ENCODE measurements around the gene SPARC.
A peak's percentile ranks its signal among the peaks of the same experiment; 100 is the strongest.

Gene SPARC

DNA sequence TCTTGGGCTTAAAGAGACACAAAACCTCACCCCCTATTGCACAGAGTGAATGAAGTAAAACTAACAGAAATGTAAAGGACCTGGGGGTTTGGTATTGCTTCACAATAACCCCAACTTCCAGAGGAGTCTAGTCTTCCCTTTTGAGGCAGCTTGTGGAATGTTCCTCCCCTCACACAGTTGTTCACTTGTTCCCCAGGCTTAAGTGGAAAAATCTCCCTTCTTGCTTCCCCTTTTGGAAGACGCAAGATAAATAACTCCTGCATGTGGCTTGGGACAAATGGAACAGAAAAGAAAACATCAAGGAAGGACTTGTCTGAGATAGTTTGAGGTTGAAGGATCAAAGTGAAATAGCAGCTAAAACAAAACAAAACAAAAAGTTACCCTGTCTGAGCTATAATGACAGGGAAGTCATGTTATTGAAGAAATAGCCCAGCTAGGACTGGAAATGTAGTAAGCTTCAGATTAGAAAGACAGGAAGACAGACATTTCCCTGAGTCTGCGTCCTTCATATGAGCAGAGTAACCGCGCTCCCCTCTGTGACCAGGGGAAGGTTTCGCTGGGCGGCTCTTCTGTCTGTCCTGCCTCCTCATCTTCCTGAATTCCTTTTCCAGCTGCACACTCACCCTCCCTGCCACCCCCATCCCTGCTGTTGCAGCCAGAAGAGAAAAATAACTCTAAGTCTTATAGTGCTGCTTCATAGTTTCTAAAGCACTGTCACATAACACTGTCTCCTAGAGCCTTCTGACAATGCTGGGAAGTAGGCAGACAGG is 8.8 kb downstream of the SPARC start:
- DNase-seq, result no peak

DNA sequence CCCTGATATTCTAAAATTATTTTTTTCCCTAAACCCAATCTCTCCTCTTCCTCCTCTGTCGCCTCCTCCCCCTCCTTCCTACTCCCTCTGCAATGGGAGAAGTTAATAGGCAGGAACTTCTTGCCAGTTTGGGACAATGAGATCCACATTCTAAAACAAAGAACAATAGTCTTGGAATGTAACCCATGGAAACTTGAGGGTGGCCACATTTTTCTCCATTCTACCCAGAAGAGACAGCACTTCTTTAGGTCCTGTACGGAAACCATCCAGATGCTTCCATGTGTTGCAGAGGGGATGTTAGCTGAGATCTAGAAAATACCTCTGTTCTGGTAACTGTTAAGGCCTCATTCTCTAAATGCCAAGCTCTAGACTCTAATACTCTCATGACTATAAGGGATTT is 10.0 kb downstream of the SPARC start:
- DNase-seq, result no peak

- DNase-seq, result no peak
Observed at GRCh38 chr5:151676314-151676712, 10.4 kb downstream of the SPARC start.

GRCh38 chr5:151675611-151676313 is 11.0 kb downstream of the SPARC start:
- no peak for DNase-seq

DNA sequence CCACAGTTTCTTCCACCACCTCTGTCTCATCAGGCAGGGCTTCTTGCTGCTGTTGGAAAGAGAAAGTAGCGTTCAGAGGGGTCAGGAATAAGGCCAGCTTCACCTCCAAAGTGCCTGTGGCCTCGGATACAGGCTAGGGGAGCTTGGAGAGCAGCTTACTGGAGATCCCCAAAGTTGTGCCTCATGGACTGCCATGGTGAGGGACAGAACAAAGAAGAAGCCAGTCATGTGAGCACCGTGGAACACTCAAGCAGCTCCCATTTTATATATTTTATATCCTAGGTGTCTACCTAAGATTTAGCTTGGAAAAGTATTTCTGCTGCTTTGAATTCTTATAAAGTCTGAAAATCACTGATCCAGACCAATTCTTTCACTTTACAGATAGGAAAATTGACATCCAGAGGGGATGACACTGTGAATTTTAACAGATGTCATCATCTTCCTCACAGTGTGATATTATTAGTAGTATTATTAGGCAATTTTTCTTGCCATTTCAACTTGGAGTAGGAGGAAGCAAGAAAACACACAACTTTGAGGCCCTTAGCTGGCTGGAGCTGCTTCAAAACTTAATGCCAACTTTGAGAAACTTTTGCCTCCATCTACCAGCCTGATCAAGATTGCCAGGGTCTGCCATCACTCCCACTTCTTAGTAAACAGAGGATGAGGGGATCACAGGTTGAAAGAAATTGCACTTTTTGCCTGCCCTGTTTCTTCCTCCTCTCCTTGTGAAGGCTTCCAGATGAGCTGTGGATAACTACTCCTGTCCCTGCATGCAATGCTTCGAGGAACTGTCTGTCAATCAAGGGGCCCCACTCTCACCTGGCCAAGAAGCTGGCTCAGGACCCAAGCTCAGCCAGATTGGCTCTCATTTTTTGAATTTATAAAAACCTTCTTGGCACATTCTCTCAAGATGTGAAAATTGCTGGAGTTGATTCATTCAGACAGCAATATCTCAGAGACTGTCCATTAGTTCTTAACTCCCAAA is 11.8 kb downstream of the SPARC start:
- DNase-seq, result no peak

GRCh38 chr5:151673421-151673820 is 13.3 kb downstream of the SPARC start:
- DNase-seq, result no peak

GRCh38 chr5:151672516-151672915 is 14.2 kb downstream of the SPARC start:
- no peak for DNase-seq

DNA sequence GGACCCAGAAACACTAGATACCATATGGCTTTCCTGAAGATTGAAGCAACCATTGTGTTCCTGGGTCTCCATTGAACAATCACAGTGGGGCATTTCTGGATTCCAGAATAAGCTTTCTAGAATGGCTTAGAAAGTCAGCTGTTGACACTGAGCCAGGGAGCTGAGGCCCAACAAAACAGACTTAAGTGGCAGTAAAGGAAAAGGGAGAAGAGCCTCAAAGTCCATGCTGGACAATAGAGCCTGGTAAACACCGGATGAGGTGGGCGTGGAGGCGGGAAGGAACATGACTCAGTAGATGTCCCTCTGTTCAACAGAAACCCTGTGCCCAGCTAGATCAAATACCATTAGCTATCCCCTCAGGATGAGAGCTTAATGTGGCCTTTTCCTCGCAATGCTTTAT is 14.8 kb downstream of the SPARC start:
- DNase-seq, result no peak

- no peak for DNase-seq
Observed at GRCh38 chr5:151670953-151671636, 15.6 kb downstream of the SPARC start.

DNA sequence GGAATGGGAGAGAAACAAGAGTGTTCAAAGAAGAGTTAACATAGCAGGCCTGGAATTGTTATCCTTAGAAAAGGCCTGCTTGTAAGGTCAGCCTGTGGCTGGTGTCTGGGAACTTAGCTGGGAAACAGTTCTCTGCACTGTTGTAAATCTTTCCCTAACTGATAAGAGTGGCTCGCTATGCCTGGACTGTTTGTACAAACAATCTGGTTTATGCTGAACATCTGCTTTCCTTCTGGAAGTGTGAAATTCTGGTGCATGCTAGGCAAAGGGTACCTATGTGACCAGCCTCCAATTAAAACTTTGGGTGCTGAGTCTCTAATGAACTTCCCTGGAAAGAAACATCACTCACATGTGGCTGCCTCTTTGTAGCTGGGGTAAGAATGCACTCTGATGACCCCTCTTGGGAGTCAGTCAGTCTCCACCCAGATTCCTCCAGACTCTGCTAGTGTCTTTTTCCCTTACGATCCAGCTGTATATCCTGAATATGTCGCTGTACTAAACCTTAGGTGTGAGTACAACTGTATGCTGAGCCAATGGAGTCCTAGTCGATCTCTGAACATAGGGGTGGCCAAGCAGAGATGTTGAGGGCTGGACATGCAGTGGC is 16.5 kb downstream of the SPARC start:
- DNase-seq, result no peak

GRCh38 chr5:151667083-151667482 is 19.6 kb downstream of the SPARC start:
- no peak for DNase-seq

GRCh38 chr5:151665613-151666012 is 21.1 kb downstream of the SPARC start:
- DNase-seq, result no peak

DNA sequence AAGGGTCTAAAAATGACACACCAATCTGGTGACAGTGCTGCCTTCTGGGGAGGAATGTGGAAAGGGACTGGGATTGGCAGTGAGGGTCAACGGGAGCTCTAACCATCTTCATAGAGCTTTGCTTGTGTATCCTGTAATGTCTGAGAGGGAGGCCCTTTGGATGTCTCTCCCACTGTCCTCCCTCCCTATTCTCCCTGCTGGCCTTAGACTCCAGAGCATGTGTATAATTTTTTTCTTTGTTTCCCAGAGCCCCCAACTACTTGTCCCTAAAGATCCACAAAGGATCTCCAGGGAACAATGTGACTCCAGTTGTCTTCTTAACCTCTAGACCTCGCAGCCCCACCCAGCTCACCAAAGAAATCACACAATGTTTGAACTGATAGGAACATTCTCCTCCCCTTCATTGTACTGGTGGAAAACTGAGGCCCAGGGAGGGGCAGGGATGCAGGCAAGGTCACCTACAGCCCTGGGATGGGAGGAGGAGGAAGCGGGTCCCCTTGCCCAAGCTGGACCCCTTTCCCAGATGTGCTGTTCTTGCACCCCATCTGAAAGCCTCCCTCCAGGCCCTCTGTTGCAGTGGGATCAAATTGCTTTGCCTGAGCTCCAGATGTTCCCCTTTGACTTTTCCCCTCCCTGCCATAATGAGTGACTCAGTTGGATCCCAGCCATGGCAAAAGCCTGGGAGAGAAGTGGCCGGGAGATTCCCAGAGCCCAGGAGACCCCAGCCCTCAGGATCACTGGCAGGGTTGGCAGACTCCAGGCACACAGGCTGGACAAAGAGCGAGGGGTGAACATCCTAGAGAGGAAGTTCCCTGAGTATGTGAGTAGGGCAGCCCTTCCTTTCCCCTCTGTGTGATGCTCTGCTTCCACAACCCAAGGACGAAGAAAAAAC is 21.8 kb downstream of the SPARC start:
- no peak for DNase-seq

DNA sequence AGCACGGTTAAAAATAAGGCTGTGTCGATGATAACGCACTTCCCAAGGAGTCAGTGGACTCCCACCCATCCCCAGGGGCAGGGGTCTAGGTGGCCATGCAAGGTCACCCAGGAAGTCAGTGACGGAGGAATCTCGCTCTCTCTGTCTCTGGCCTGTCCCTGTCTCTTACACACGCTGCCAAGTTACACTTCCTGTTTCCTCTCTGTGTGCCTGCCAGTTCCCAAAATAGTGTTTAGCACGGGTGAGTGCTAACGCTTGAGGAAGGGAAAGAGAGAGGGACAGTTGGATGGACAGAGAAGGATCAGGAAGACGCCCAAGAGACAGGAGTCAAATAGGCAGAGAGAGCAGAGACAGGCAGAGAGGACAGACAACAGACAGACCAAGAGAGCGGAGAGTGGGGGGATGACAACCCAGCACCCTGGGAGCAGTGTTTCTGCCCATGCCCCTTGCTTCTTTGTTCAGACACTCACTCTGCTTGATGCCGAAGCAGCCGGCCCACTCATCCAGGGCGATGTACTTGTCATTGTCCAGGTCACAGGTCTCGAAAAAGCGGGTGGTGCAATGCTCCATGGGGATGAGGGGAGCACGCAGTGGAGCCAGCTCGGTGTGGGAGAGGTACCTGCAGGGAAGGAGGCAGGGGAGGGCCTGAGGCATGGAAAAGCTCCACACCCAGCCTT is 23.0 kb downstream of the SPARC start:
- DNase-seq, result no peak

DNA sequence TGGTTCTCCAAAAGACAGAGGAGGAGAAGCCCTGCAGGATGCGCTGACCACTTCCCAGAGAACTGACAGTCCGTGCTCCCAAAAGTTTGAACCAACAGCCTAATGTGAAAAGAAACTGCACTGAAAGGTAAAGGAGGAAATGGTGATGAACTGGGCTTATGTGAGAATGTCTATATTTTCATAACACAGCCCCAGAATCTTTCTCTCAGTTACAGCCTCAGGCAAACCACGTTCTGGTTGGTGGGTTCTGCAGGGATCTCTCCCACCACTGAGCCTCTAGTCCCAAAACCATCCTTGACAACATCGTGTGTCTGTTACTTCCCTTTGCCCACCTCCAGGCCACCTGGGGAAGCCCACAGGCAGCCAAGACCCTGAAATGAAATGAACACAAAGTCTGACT is 23.9 kb downstream of the SPARC start:
- no peak for DNase-seq

GRCh38 chr5:151661968-151662732 is 24.6 kb downstream of the SPARC start:
- no peak for DNase-seq

DNA sequence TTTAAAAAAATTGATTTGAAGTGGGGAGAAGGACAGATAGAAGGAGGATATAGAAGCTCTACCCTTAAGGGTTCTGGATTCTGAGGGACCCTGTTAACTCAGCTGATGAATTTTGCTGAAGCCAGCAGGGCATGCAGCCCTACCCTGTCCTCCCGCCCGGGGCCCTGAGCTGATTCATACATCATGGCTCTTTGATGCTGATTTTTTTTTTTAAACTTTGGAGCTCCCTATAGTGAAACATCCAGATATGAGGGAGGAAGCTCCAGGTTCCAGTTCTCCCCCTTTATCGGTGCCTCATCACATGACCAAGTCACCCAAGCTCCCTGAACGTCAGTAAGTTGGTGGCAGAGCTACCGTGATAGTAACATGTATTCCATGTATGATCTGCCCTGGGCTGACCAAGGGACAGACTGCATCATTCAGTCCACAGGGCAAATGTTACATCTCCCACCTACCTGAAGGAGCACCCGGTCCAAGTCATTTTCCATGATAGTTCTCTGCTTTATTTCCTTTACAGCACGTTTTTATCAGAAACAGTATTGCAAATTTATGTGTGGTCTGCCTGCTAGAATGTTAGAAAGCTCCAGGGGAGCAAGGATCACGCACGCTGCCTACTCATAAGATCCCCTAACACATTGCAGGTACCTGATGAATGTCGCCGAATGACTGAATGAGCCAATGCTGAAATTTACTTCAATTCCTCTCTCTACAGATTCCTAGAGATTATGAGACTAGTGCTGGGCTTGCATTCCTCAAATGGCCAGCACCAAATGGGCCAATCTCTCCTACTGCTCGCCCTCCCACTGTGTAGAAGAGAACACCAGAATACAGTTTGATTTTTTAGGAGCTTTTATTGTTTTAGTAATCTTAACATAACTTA is 25.9 kb downstream of the SPARC start:
- no peak for DNase-seq

GRCh38 chr5:151659001-151659754 is 27.5 kb downstream of the SPARC start:
- DNase-seq, result peak; percentile 76
